HCT116 (cell line): Measurements from ENCODE around the gene MAEA. TPM values are rescaled to one million over a fixed set of nuclear protein-coding genes. Genes with fewer than 3 reads are reported as not detected.

Experiments
- ATAC-seq: fragments of 200-7000 bp; cut with Tn5 transposase; 2 replicates; pipeline ENCODE4 v1.9.1; 2020; ENCODE audit warnings: mild to moderate bottlenecking, moderate library complexity
- BruUV-seq: library from RNA; stranded (reverse); fragments of 400-500 nt; replicated peaks from 2 replicates; lab custom pipeline; 2021; lab: Mats Ljungman, UMichigan
- CTCF ChIA-PET: fragments of 300-600 bp; sonication (Branson Sonifier 250); formaldehyde crosslinking; loops from one replicate; lab custom pipeline; 2021; ENCODE audit warnings: antibody characterized with exemption; lab: Charles Lee
- POLR2A ChIA-PET: fragments of 300-600, 350-600 bp; sonication (Branson Sonifier 250); formaldehyde crosslinking; loops from one replicate; lab custom pipeline; 2021; ENCODE audit warnings: antibody characterized with exemption; lab: Charles Lee
- RAD21 ChIA-PET, 2 experiments: fragments of 300-600 bp; sonication (Branson Sonifier 250); formaldehyde crosslinking; loops; one replicate each; lab custom pipeline; 2023; ENCODE audit warnings: low total read pairs in 2 of 2; ENCODE audit not compliant: uncharacterized antibody in 2 of 2, unreplicated experiment in 2 of 2, low non-redundant PET in 1 of 2; lab: Charles Lee
- DNase-seq: peaks from one replicate; pipeline ENCODE4 v3.0.0-alpha.2; 2010; ENCODE audit warnings: low read depth, low spot score
- H2AFZ ChIP-seq: fragments of 200-600 bp; shearing (Covaris generic), sonication (generic); 2 replicates; pipeline ENCODE4 v1.6.1; 2017; ENCODE audit warnings: low read depth, mixed run types, mixed read lengths, antibody characterized with exemption, low read length; ENCODE audit not compliant: poor library complexity, severe bottlenecking
- H3K27ac ChIP-seq: 2 replicates; pipeline ENCODE4 v1.5.1; 2012; ENCODE audit warnings: low read depth, low read length
- H3K27me3 ChIP-seq: fragments of 200-600 bp; sonication (generic); 2 replicates; pipeline ENCODE4 v1.6.1; 2016; ENCODE audit warnings: mixed run types, low read length, mixed read lengths; ENCODE audit not compliant: insufficient read depth
- H3K36me3 ChIP-seq, 2 experiments: fragments of 200-500 bp in 1 of 2; fragments of 200-600 bp in 1 of 2; sonication (Bioruptor generic) in 1 of 2; sonication (generic) in 1 of 2; 2 replicates each; pipeline versions ENCODE4 v1.5.1 to v1.6.1; 2014 to 2016; ENCODE audit warnings: low read length in 2 of 2, inconsistent platforms in 1 of 2, mixed read lengths in 1 of 2, mixed run types in 1 of 2; ENCODE audit not compliant: insufficient read depth in 2 of 2, control insufficient read depth in 1 of 2
- H3K4me1 ChIP-seq, 2 experiments: fragments of 200-600 bp in 1 of 2; sonication (generic) in 1 of 2; 2 replicates each; pipeline versions ENCODE4 v1.5.1 to v1.6.1; 2012 to 2017; ENCODE audit warnings: low read length in 2 of 2, inconsistent platforms in 1 of 2, mild to moderate bottlenecking in 1 of 2, mixed read lengths in 1 of 2, mixed run types in 1 of 2, moderate library complexity in 1 of 2; ENCODE audit not compliant: insufficient read depth in 2 of 2, control insufficient read depth in 1 of 2
- H3K4me2 ChIP-seq: fragments of 200-600 bp; sonication (generic); 2 replicates; pipeline ENCODE4 v1.6.1; 2017; ENCODE audit warnings: mixed run types, low read length, mixed read lengths
- H3K4me3 ChIP-seq, 2 experiments: fragments of 200-600 bp in 1 of 2; sonication (generic) in 1 of 2; replicated peaks in 1 of 2; 2 replicates each; pipeline ENCODE4 v1.5.1; 2011 to 2016; ENCODE audit warnings: low read length in 2 of 2, control low read depth in 1 of 2, low read depth in 1 of 2, mild to moderate bottlenecking in 1 of 2, mixed read lengths in 1 of 2, mixed run types in 1 of 2
- H3K79me2 ChIP-seq: fragments of 200-600 bp; sonication (generic); 2 replicates; pipeline ENCODE4 v1.6.1; 2017; ENCODE audit warnings: mild to moderate bottlenecking, mixed run types, low read length, moderate library complexity, mixed read lengths; ENCODE audit not compliant: insufficient read depth
- H3K9ac ChIP-seq: fragments of 200-600 bp; sonication (generic); 2 replicates; pipeline ENCODE4 v1.6.1; 2016; ENCODE audit warnings: low read length, mixed read lengths
- H3K9me2 ChIP-seq: fragments of 200-600 bp; sonication (generic), shearing (Covaris generic); 2 replicates; pipeline ENCODE4 v1.6.1; 2017; ENCODE audit warnings: mixed run types, mild to moderate bottlenecking, moderate library complexity; ENCODE audit not compliant: insufficient read depth
- H3K9me3 ChIP-seq, 2 experiments: fragments of 200-500 bp in 1 of 2; fragments of 200-600 bp in 1 of 2; sonication (Bioruptor generic) in 1 of 2; sonication (generic) in 1 of 2; 2 replicates each; pipeline ENCODE4 v1.6.1; 2014 to 2017; ENCODE audit warnings: low read length in 2 of 2, mixed read lengths in 2 of 2, inconsistent platforms in 1 of 2, low read depth in 1 of 2, mild to moderate bottlenecking in 1 of 2, mixed run types in 1 of 2, moderate library complexity in 1 of 2; ENCODE audit not compliant: control insufficient read depth in 1 of 2, insufficient read depth in 1 of 2
- H4K20me1 ChIP-seq: fragments of 200-600 bp; sonication (generic), shearing (Covaris generic); 2 replicates; pipeline ENCODE4 v1.6.1; 2017; ENCODE audit warnings: mixed run types, mild to moderate bottlenecking, moderate library complexity; ENCODE audit not compliant: insufficient read depth
- ATF3 ChIP-seq: IDR thresholded peaks from 2 replicates; pipeline ENCODE4 v1.6.1; 2012
- EGR1 ChIP-seq: IDR thresholded peaks from 2 replicates; pipeline ENCODE4 v1.6.1; 2012; ENCODE audit warnings: low read depth
- POLR2A ChIP-seq: IDR thresholded peaks from 2 replicates; pipeline ENCODE4 v1.7.0; 2011; ENCODE audit warnings: borderline replicate concordance; ENCODE audit not compliant: insufficient read depth, insufficient read length; ENCODE audit errors: extremely low read depth
- REST ChIP-seq: IDR thresholded peaks from 2 replicates; pipeline ENCODE4 v1.6.1; 2012; ENCODE audit warnings: low read depth
- YY1 ChIP-seq: IDR thresholded peaks from 2 replicates; pipeline ENCODE4 v1.6.1; 2011; ENCODE audit warnings: low read length, low read depth, moderate library complexity, mild to moderate bottlenecking; ENCODE audit not compliant: insufficient replicate concordance; ENCODE audit errors: extremely low read depth
- ZFX ChIP-seq: fragments of 450-650 bp; IDR thresholded peaks from 2 replicates; pipeline ENCODE4 v1.6.1; 2017
- intact Hi-C: fragments of 100-400 bp; cut with micrococcal nuclease; formaldehyde crosslinking; loops from 2 replicates; pipeline ENCODE4 v1.10.0; 2022
- total RNA-seq: library from RNA; stranded (reverse); gene quantifications from one replicate; pipeline ENCODE4 v1.2.1, GENCODE V29; 2021; ENCODE audit not compliant: unreplicated experiment

The MAEA gene
- total RNA-seq, 1 experiment from 2014 or later: 88.3 TPM

DNA sequence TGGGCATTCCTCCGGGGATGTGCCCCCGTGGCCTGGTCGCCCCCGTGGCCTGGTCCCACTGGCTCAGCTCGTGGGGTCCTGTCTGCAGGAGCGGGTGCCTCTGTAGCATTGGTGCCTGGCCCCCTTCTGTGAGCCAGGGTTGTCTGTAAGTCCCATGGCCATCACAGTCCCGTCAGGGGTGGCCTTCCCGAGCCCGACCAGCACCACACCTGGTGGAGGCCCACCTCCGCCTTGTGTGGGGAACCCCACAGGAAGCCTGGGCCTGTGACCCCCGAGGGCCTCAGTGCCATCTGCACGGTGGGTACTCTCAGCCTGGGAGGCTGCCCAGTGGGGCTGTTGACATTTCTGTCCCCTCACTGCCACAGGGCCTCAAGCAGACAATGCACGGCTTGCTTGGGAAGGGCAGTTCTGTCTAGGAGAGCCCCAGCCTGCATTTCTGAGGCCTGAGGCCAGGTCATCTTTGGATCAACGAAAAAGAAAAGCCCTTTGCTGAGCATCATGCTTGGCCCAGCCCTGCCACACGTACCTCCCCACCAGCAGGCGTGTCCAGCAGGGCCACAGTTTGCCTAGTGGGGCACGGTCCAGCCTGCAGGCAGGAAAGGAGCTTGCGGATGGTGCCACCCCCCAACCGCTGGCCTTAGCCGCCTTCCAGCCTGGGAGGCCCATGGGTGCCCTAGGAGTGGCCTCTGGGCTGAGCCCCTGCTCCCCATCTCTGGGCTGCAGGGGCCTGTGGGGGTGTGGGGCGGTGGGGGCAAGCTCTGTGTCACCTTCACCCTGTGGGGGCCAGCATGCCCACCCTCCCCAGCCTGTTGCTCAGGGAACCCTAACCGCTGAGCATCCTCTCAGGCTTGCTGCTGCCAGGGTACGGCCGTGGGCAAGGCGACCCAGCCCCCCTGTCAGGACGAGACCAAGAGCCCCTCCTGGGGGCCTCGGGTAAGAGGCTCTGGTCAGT lies 93.4 kb downstream of the MAEA start:
- intact Hi-C loops: no loop called here
- CTCF ChIA-PET: no interaction called here

More for the DNA sequence above, 93.4 kb downstream of the MAEA start:
- no peaks in the 10 kb centered on the region for H3K9me3 ChIP-seq
- DNase-seq (no peak), ATAC-seq (no peak)
- TF ChIP-seq ATF3: no peak
- no peak for TF ChIP-seq REST
- TF ChIP-seq ZFX: no peak
- no peak for TF ChIP-seq YY1
- TF ChIP-seq EGR1: no peak
- no peak for TF ChIP-seq POLR2A
- ChIA-PET POLR2A (no interaction called here), RAD21 (no interaction called here)
- H3K9ac ChIP-seq: no peak overlapping the region
- no peak overlapping the region for H3K4me2 ChIP-seq
- H3K36me3 ChIP-seq: peaks cover 2 to 4% of the 10 kb centered on the region in 2 experiments; a peak in 1 of 4 replicates
- no peak overlapping the region for H3K27ac ChIP-seq
- no peaks in the 10 kb centered on the region for H3K4me1 ChIP-seq
- H3K9me2 ChIP-seq: no peaks in the 10 kb centered on the region
- no peak overlapping the region for H2AFZ ChIP-seq
- H4K20me1 ChIP-seq: no peaks in the 10 kb centered on the region
- BruUV-seq: no TSS peak
- no peaks in the 10 kb centered on the region for H3K27me3 ChIP-seq
- H3K79me2 ChIP-seq: no peaks in the 10 kb centered on the region
- no peak overlapping the region for H3K4me3 ChIP-seq
